NCI-H2107 treated with DMSO at 0.1 percent for 48 hours (cell line): ENCODE results near the gene H6PD.

Experiments used
- DNase-seq: peaks from one replicate; lab custom pipeline; 2025; ENCODE audit not compliant: unreplicated experiment; lab: John Stamatoyannopoulos, UW

Gene H6PD

DNA sequence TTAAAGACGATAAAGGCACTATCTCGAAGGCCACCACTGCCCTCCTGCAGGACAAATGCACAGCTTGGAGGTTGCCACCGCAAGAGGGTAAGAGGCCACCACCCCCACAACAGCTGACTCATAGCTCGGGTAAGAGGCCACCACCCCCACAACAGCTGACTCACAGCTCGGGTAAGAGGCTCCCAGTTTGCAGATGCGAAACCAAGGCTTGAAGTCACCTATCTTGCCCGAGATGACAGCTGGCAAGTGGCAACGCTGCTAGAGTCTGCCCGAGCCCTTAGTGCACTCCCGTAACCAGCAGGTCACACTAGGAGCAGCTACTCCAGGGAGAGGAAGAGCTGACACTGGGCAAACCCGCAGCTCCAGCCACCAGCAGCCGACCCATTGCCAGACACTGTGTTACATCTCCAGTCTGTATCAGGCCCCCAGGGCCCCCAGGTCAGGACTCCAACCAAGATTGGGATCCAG is 41.0 kb downstream of the H6PD start:
- DNase-seq = no peak

DNA sequence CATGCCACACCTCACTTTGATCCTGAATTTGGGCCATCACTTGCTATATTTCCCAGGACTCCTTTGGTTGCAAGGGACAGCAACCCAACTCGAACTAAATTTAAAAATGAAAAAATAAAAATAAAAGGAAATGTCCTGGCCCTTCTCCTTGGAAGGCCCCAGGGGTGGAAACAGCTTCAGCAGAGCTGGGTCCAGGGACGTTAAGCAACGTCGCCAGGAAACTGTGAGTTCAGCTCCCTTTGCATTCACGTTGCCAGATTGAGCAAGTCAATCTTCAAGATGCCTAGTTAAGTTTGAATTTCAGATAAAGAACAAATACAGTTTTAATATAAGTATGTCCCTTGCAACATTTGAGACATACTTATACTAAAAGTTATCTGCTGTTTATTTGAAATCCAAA is 43.5 kb downstream of the H6PD start:
- DNase-seq = no peak

DNA sequence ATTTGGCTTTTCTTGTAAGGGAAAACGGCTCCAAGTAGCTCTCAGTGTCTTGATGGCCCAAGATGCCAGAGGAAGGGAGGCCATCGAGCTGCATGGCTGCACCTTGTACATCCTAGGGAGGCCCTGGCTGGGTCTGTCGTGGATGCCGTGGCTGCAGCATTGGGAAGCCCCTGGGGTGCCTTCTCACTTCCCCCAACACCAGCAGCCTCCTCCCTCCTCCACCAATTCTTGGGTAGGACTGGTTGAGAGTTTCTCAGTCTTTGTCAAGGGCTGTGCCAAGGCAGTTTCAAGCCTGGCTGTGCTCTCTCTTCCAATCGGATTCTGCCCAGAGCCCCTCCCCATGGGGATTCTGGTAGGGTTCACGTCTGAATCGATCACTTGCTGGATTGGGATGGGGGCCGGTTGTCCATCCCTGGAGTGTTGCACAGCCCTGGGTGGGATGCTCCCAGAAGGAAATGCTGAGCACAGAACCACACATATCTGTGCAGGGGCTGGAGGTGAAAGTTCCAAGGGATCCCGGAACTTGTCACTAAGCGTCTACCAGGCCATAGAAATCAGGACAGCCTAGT is 44.1 kb downstream of the H6PD start:
- no peak for DNase-seq

DNA sequence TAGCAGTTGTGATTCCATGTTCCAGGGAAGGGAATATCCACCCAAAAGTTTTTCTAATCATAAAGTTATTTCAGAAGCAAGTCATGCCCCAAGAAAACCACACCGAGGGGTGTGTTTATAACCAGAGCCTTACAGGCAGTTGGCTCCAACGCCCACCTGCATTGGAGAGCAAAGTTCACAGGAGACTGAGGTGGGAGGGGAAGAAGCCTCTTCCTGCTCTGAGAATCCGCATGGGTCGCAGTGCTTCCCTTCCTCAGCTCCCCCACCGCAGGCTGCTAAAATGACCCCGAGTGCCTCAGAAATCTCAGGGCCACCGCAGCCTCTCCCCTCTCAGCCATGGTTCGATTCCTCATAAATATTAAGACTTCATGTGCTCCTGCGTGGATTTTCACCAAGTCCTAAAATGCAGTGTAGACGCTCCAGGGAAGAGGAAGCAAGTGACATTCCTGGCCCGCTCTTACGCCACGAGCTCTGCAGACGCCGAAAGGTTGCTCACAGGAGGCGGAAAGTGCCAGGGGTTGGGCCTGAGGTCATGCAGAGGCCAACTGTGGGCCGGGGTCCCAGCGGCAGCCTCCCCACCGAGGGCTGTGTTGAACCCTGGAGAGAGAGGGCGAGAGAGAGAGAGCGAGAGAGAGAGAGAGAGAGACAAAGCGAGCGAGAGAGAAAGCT is 44.7 kb downstream of the H6PD start:
- no peak for DNase-seq

DNA sequence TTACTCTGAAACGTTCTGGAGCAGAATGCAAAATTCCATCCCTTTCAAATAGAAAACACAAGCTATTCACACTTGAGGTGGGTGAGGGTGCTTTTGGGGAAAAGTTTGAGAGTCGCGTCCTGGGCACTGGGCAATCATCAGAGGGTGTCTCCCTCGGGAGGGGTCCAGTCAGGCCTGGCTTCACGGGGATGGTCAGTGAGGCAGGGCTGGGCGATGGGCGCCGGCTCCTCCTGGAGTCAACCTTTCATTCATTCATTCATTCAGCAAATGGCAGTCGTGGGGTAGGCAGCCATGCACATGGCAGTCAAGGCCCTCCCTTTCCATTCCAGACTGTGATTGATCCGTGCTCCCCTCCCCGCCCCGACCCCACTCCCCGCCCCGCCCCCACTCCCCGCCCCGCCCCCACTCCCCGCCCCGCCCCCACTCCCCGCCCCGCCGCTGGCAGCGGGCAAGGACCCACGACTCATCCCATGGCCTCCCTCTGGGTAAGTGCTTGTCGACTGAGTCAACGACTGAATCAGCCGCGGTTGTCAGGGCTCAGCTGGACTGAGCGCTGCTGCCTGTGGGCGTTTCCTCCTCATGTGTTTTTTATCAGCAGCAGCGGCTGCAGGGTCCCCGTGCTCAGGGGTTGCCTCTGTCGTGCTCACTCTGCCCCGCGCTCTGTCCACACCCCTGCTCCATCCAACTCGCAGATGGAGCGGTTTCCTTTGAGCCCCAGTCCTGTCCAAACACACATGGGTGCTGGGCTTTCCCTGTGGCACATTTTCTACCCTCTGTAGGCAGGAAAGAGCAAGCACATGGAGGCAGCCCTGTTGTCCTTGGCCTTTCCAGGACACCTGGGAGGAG is 45.7 kb downstream of the H6PD start:
- DNase-seq = no peak

DNA sequence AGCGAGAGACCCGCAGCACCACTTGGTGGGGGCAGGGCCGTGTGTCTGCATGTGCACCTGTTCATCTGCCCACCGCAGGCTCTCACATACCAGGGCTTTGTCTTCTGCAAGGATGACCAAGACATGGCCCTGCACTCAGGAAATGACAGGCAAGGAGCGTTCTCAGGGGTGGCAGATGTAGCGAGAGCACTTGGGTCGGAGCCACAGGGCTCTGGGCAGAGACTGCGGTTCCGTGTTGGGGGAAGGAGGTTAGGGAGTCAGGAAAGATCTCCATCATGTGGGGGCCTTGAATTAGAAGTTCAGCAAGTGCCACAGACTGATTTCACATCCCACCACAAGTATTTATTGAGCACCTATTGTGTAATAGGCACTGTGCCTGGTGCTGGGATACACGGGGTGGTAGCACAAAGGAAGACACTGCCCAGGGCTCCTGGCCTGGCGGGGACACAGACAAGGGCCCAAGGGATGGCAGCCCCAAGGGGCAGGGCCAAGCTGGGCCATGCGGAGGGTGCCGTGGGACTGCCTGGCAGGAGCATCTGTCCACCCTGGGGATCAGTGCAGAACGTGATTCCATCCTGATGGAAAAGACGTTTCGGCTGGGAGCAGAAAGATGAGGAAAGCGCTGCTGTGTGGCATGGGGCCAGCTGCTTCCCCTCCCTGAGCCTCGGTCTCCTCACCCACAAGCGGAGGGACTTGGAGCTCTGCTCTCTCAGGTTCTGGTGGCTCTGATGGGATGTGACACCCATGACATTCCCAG is 46.7 kb downstream of the H6PD start:
- no peak for DNase-seq

DNA sequence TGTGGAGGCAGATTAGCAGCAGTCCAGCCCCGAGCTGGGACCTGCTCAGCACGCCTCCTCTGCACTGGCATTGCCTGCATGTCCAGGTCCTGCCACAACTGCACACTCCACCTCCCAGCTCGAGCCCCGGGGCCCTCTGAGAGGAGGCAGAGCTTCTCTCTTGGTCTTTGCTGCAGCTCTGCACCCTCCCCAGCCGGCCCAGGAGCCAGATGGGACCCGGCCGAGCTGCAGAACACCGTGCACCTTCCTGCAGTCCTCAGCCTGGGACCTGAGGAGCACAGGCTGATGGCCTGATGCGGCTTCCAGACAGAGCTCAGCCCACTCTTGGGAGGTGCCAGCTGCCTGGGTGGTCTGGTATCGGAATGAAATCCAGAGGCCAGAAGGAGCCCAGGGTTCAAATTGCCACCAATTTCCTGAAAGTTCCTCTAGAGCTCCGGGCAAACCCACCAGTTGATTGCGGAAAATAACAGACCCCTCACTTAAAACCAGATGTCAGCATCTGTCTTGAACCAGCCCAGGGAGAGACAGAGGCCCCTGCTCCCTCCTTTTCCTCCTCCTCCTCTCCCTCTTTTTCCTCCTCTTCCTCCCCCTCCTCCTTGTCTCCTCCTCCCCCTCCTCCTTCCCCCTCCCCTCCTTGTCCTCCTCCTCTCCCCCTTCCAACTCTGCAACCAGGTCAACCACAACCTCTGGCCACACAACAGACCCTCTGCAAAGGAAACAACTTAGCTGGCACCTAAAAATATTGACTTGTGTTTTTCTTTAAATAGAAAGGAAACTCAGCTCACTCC is 47.5 kb downstream of the H6PD start:
- DNase-seq = no peak

DNA sequence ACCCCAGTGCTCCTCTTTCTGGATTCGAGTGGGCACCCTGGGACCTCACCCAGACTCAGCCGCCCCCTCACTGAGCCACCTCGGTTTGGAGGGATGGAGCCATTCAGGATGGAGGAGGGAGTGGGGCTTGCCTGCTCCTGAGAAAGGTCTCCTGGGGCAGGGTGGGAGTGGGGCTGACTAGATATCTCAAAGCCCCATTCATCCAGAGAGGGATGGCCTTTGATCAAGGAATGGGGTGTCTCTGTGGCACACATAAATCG is 48.1 kb downstream of the H6PD start:
- no peak for DNase-seq

DNA sequence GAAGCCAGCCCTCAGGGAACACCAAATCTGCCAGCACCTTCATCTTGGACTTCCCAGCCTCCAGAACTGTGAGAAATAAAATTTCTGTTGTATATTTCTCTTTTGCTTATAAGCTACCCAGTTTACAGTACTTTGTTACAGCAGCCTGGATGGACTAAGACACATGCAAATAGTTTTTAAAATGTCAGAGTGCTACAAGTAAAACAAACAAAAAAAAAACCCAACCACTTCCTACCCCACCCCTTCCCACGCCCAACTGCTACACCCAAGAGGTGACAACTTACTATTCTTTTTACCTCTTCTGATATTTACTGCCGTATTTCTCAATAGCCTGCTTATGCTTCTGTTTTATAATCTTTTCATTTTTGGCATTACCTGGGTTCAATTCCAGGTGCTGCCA is 49.5 kb downstream of the H6PD start:
- no peak for DNase-seq

DNA sequence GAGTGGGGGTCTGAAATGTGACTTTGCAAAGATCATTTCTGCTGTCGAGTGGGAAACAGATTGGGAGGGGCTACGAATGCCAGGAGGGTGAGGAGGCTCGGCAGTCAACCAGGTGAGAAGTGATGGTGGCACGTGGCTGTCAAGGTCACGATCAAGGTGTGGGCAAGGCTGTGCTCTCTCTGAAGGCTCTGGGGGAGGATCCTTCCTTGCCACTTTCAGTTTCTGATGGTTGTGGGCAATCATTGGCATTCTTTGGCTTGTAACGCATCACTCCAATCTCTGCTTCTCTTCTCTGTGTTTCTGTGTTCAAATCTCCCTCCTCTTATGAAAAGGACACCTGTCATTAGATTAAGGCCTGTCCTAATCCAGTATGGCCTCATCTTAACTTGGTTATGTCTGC is 52.0 kb downstream of the H6PD start:
- DNase-seq = no peak

DNA sequence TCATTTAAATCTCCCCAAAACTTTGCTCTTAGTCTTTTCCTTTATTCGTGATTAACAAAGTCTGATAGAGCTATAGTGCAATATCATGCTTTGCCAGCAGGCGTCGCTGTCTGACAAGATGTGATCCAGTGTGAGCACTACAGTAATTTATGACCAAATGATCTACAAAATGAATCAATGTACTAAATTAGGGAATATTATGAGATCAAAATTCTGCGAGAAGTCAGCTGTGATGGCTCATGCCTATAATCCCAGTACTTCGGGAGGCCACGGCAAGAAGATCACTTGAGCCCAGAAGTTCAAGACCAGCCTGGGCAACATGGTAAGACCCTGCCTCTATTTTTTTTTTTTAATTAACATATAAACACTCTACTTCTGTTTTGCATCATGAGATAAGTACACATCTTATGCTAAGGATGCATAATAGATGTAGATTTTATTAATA is 54.5 kb downstream of the H6PD start:
- DNase-seq = no peak

DNA sequence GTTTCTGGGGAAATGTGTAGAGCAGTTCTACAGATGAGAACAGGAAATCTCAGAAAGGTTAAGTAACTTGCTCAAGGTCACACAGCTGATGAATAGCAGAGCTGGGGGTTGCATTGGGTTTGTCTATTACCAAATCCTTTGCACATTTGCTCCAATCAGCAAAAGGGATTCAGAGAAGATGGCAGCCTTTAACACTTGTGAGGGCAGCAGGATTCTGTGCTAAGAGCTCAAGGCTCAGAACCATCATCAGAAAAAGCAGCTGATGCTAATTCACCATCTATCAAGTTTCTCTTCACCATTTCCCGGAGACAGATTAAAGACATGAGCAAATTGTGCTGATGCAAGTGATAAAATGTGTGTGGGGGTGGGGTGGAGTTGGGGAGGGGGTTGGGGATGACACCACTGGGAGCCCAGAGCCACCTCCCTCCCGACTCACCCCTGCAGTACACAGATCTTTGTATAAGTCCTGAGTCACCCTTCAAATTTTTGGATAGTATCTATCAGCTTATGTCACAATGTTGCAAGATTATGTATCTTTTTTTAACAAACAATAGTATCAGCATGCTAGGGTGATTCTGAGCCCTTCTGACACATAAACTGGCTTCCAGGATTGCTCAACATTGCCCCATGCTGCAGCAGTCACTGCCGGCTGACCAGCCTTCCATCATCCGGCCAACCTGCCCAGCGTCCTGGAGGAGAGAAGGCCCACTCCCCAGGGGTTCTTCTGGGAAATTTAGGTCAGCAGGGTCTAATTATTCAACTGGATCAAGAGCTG is 55.3 kb downstream of the H6PD start:
- DNase-seq = no peak

DNA sequence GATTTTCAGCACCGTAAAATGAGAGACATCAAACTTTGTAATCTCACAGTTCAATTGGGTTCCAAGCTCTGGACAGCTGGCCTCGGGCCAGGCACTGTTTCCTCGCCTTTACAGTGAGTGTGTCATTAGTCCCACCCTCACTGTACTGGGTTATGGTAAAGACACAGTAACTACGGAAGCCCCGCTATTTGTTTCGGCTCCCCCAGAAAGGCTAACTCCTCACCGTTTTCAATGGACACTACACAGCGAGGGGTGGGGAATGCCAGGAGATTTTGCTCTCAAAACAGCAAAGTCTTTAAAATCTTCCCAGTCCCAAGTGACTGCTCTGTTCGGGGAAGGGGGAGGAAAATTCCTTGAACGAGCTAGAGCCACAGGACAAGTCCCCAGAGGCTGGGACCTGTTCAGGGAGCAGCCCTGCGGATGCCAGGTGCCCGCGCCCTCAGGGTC is 57.4 kb downstream of the H6PD start:
- no peak for DNase-seq

DNA sequence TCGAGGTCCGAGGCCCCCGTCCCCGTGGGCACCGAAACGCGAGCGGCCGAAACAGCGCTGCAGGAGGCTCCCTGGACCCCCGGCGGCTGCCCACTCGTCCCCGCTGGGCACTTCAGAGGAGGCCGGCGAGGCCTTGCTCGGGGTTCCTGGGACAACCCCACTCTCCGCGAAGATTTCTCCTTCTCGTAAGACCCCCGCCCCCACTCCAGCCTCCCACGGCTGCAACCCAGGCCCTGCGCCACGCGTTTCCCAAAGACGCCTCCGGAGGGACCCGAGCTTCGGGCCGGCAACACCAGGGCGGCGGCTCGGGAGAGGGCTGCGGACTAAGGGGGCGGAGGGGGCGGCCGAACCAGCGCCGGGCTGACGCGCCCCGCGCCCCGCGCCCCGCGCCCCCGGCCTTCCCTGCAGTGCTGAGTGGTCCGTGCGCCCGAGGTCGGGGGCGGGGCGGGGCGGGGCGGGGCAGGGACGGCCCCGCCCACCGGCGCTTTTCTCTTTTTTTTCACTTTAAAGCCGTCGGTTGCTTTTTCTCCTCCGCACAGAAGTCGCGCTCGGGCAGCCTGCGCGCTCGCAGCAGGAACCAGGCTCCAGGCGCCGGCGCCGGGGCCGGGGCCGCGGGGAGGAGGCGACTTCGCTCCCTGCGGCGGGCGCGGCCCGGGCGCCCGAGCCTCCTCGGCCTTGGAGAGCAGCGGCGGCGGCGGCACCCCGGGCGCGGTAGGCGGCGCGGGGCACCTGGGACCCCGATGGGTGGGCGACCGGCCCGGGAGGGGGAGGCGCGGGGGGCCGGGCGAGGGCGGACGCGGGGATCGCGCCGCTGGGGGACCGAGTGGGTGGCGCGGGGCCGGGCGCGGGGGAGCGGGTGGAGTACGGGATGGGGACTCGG is 58.0 kb downstream of the H6PD start, which contains the start of gene SPSB1:
TSS of gene SPSB1 (plus strand) at position 534 of the 880 bp plus-strand sequence. CDS start 62,998 bp downstream, outside the sequence.
- DNase-seq = no peak

DNA sequence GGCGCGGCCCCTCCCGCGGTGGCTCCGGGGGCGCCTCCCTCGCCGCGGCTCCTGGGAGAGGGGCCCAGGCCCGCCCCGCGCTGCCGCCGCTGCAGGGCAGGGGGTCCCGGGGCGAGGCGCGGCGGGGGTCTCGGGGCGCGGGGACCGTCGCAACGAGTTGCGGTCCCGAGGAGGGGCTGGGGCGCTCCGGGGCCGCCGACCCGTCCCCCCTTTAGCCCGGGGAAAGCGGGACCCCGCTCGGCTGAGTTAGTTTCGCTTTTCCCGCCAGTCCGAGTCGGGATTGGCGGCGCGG is 58.6 kb downstream of the H6PD start:
- no peak for DNase-seq

DNA sequence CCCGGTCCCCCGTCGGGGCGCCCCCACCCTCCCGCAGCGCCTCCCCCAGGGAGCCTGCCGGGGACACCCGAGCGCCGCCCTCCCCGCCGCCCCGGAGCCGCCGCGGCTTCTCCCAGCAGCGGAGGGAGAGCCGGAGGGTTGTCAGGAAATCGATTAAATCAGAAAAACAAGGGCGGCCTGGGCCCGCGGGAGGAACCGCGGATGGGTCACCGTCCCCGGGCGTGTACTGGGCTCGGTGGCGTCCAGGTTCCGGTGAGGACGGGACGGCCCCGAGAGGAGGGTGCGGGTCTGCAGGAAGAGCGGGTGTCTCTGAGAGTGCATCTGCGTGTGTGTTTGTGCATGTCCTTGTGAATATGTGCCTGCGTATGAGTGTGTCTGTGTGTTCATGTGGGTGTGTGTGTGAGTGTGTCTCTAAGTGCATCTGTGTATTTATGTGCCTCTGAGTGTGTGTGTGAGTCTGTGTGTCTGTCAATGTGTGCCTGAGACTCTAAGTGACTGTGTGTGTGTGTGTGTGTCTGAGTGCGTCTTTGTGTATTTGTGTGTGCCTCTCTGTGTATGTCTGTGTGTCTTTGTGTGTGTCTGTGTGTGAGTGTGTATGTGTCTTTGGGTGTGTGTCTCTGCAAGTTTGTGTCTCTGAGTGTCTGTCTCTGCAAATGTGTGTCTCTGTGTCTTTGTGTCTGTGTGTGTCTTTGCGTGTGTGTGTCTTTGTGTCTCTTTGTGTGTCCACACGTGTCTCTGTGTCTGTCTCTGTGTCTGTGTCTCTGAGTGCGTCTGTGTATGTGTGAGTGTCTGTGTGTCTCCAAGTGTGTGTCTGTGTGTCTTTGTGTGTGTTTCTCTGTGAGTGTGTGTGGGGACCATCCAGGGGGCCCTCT is 59.2 kb downstream of the H6PD start:
- no peak for DNase-seq

DNA sequence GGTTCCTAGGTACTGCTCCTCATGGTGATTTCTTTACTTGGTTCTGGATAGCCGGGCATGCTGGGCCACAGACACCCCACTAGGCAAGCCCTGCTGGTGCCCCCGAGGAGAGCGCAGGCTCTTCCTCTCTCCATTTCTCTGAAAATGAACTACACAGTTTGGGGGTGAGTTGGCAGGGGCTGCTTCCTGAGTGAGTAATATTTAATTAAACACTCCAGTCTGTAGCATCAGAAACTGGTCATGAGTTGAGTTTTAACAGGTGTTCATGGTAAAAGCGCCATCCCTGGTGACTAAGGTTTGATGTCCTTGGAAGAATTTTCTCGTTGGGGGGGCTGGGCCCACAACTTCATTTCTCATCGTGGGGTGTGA is 59.8 kb downstream of the H6PD start:
- no peak for DNase-seq

DNA sequence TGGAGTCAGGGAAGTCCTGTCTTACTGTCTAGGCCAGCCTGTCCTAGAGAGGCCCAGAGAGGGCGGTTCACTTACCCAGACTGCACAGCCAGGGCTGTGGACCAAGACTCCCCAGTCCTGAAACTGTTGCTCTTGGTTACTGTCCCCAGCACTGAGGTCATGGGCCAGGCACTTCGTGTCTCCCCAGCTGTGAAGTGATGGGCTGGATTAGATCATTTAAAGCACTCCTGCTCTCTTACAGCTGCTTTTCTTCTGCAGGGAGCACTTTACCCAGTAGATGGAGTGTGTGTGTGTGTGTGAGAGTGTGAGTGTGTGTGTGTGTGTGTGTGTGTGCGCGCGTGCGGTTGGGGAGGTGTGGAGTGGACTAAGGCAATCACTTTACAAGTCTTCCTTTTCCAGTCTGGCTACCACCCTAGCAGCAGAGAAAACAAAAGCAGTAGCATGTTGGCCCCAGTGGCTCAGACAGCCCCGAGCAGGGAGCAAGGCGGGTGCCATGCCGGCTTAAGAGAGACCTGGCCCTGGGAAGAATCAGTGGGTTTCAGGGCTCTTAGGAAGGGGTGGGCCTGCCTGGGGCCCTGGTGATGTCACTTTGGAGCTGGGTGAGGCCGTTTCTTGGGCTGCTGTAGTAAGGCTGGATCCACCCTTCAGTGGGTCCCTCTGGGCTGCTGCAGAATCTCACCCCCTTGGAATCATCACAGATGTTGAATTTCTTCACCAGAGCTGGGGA is 60.5 kb downstream of the H6PD start:
- DNase-seq = no peak
